ENCODE measurements around the gene TRIP12. TPM values are rescaled to one million over a fixed set of nuclear protein-coding genes. Genes with fewer than 3 reads are reported as not detected.
"Not testable (repeated sequence)": the region's sequence is repeated elsewhere in the genome, so short reads cannot be mapped to it uniquely, and the experiment has no call there.

TRIP12 gene
- total and polyA plus RNA-seq, 2 donors from 2014 or later = 29.3 to 225 TPM

DNA sequence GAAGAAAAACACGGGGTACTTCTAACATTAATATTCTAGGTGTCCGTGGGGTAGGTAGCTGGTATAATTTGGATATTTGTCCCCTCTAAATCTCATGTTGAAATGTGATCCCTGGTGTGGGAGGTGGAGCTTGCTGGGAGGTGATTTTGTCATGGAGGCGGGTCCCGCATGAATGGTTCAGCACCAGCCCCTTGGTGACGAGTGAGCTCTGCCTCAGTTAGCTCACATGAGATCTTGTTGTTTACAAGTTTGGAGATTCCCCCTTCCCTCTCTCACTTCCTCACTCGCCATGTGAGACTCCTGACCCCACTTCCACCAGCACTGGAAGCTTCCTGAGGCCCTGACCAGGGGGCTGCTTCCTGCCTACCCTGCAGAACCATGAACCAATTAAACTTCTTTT lies 172.0 kb downstream of the TRIP12 start:
- Histone ChIP-seq H3K27ac (ENCODE audit: low read depth in 2 of 2, low read length in 2 of 2) (no peak overlapping the region), H3K36me3 (ENCODE audit: control insufficient read depth in 2 of 3, insufficient read depth in 3 of 3, low read length in 3 of 3) (no peaks in the 10 kb centered on the region), H3K4me1 (ENCODE audit: control insufficient read depth in 2 of 3, insufficient read depth in 2 of 3, low read depth in 1 of 3, low read length in 3 of 3) (no peaks in the 10 kb centered on the region), H3K9me3 (ENCODE audit: control insufficient read depth in 2 of 3, insufficient read depth in 1 of 3, low read length in 3 of 3) (no peaks in the 10 kb centered on the region), H3K27me3 (ENCODE audit: control insufficient read depth, insufficient read depth, low read length) (no peaks in the 10 kb centered on the region), H3K9ac (ENCODE audit: low read length in 3 of 3) (no peak overlapping the region), H3K4me3 (ENCODE audit: low read length in 3 of 3) (no peak overlapping the region)
- TF ChIP-seq, protein P1, sequence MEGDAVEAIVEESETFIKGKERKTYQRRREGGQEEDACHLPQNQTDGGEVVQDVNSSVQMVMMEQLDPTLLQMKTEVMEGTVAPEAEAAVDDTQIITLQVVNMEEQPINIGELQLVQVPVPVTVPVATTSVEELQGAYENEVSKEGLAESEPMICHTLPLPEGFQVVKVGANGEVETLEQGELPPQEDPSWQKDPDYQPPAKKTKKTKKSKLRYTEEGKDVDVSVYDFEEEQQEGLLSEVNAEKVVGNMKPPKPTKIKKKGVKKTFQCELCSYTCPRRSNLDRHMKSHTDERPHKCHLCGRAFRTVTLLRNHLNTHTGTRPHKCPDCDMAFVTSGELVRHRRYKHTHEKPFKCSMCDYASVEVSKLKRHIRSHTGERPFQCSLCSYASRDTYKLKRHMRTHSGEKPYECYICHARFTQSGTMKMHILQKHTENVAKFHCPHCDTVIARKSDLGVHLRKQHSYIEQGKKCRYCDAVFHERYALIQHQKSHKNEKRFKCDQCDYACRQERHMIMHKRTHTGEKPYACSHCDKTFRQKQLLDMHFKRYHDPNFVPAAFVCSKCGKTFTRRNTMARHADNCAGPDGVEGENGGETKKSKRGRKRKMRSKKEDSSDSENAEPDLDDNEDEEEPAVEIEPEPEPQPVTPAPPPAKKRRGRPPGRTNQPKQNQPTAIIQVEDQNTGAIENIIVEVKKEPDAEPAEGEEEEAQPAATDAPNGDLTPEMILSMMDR (IDR thresholded peaks at IDR 0.05; ENCODE audit: borderline replicate concordance, extremely low read depth, insufficient read depth) = no peak
- intact Hi-C loops (cut with DNase I) = no loop called here
- no peak for FAIRE-seq
- DNase-seq = no peak

DNA sequence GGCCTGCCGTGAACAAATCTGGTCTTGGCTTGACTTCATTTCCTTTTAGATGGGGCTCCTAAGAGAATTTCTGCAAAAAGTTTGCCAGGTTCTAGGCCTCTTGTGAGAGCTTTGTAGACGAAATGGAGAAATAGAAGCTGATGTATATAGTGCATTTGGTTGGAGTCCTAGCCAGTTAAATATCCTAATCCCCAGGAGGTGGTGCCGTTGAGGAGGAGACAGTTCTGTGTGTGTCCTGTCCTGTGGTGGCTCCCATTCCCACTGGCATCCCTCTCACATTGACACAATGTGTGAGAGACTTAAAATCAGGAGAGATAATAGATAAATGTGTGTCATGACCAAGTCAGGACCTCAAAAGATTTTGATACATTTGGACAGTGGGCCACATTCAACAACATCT lies 172.9 kb downstream of the TRIP12 start:
- FAIRE-seq (no peak), DNase-seq (no peak)
- intact Hi-C loops (cut with DNase I) = no loop called here

DNA sequence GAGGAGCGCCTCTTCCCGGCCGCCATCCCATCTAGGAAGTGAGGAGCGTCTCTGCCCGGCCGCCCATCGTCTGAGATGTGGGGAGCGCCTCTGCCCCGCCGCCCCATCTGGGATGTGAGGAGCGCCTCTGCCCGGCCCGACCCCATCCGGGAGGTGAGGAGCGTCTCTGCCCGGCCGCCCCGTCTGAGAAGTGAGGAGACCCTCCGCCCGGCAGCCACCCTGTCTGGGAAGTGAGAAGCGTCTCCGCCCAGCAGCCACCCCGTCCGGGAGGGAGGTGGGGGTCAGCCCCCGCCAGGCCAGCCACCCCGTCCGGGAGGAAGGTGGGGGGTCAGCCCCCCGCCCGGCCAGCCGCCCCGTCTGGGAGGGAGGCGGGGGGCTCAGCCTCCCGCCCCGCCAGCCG lies 179.1 kb downstream of the TRIP12 start:
- intact Hi-C loops (cut with DNase I); H3K27ac ChIP-seq (ENCODE audit: low read depth in 2 of 2, low read length in 2 of 2); H3K4me3 ChIP-seq (ENCODE audit: low read length in 3 of 3); H3K4me1 ChIP-seq (ENCODE audit: control insufficient read depth in 2 of 3, insufficient read depth in 2 of 3, low read depth in 1 of 3, low read length in 3 of 3); H3K9ac ChIP-seq (ENCODE audit: low read length in 3 of 3); H3K9me3 ChIP-seq (ENCODE audit: control insufficient read depth in 2 of 3, insufficient read depth in 1 of 3, low read length in 3 of 3); H3K27me3 ChIP-seq (ENCODE audit: control insufficient read depth, insufficient read depth, low read length); H3K36me3 ChIP-seq (ENCODE audit: control insufficient read depth in 2 of 3, insufficient read depth in 3 of 3, low read length in 3 of 3); DNase-seq; FAIRE-seq: not testable (repeated sequence)

More for the DNA sequence above, 172.9 kb downstream of the TRIP12 start:
- TF ChIP-seq, protein P1 (IDR thresholded peaks at IDR 0.05; ENCODE audit: borderline replicate concordance, extremely low read depth, insufficient read depth) = no peak
- H3K27me3 ChIP-seq (ENCODE audit: control insufficient read depth, insufficient read depth, low read length) = no peaks in the 10 kb centered on the region
- no peak overlapping the region for H3K4me3 ChIP-seq (ENCODE audit: low read length in 3 of 3)
- H3K9me3 ChIP-seq (ENCODE audit: control insufficient read depth in 2 of 3, insufficient read depth in 1 of 3, low read length in 3 of 3) = no peaks in the 10 kb centered on the region
- H3K9ac ChIP-seq (ENCODE audit: low read length in 3 of 3) = no peak overlapping the region
- no peaks in the 10 kb centered on the region for H3K36me3 ChIP-seq (ENCODE audit: control insufficient read depth in 2 of 3, insufficient read depth in 3 of 3, low read length in 3 of 3)
- no peak overlapping the region for H3K27ac ChIP-seq (ENCODE audit: low read depth in 2 of 2, low read length in 2 of 2)
- H3K4me1 ChIP-seq (ENCODE audit: control insufficient read depth in 2 of 3, insufficient read depth in 2 of 3, low read depth in 1 of 3, low read length in 3 of 3) = no peaks in the 10 kb centered on the region

DNA sequence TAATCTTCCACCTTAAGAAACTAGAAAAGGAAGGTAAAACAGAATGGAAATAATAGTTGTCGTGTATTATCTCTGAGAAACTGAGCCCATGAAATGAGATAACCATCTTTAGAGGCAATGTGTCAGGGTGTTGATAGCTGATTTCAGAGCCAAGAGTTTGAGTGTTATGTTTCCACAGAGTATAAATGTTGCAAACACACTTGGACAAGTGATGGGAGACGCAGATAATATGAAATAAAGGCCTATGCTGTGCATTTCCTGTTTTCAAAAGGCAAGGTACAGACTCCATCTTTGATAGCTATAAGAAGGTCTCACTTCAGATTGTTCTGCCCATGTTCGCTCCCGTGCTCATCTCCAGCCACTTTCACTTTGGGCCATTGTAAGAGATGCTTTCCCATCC lies 181.5 kb downstream of the TRIP12 start:
- Histone ChIP-seq H3K36me3 (ENCODE audit: control insufficient read depth in 2 of 3, insufficient read depth in 3 of 3, low read length in 3 of 3) (no peaks in the 10 kb centered on the region), H3K9me3 (ENCODE audit: control insufficient read depth in 2 of 3, insufficient read depth in 1 of 3, low read length in 3 of 3) (peaks cover 0 to 7% (median 5%) of the 10 kb centered on the region in 3 donors), H3K27ac (ENCODE audit: low read depth in 2 of 2, low read length in 2 of 2) (no peak overlapping the region), H3K4me3 (ENCODE audit: low read length in 3 of 3) (no peak overlapping the region), H3K4me1 (ENCODE audit: control insufficient read depth in 2 of 3, insufficient read depth in 2 of 3, low read depth in 1 of 3, low read length in 3 of 3) (no peaks in the 10 kb centered on the region), H3K9ac (ENCODE audit: low read length in 3 of 3) (no peak overlapping the region), H3K27me3 (ENCODE audit: control insufficient read depth, insufficient read depth, low read length) (no peaks in the 10 kb centered on the region)
- no peak for DNase-seq
- TF ChIP-seq, protein P1 (IDR thresholded peaks at IDR 0.05; ENCODE audit: borderline replicate concordance, extremely low read depth, insufficient read depth) = no peak
- intact Hi-C loops (cut with DNase I) = no loop called here
- no peak for FAIRE-seq

All from kidney (tissue), 14 donors.